Panc1 (cell line): Measurements from ENCODE around the gene OR8D4.

Experiments
- CTCF ChIP-seq: fragments of 450-650 bp; IDR thresholded peaks from 2 replicates; pipeline ENCODE4 v1.5.1; 2017; ENCODE audit warnings: mild to moderate bottlenecking
- POLR2AphosphoS5 ChIP-seq: IDR thresholded peaks from 2 replicates; pipeline ENCODE4 v1.6.1; 2012; ENCODE audit warnings: mild to moderate bottlenecking, low read depth, low read length, moderate library complexity
- SIN3A ChIP-seq: IDR thresholded peaks from 2 replicates; pipeline ENCODE4 v1.6.1; 2012; ENCODE audit warnings: low read depth, mild to moderate bottlenecking, low read length, moderate library complexity, borderline replicate concordance; ENCODE audit not compliant: insufficient read depth
- TCF7L2 ChIP-seq: IDR thresholded peaks from 2 replicates; pipeline ENCODE4 v1.6.1; 2011; ENCODE audit warnings: mild to moderate bottlenecking, low read depth, low read length, inconsistent platforms

GRCh38 chr11:123945132-123945531 is 43.2 kb downstream of the OR8D4 start:
- no peak for TF ChIP-seq POLR2AphosphoS5
- no peak for TF ChIP-seq CTCF
- no peak for TF ChIP-seq SIN3A
- no peak for TF ChIP-seq TCF7L2
